SK-N-SH treated with all-trans-retinoic acid at 6 μM for 48 hours (cell line): ENCODE measurements around the gene PSRC1.

Experiments
- ARNTL ChIP-seq: fragments of 450-650 bp; formaldehyde crosslinking; IDR thresholded peaks from 2 replicates; pipeline ENCODE4 v1.5.0; 2020; ENCODE audit warnings: low read depth, mild to moderate bottlenecking, moderate library complexity, borderline replicate concordance
- CSDC2 ChIP-seq: fragments of 250-450 bp; sonication (Bioruptor Pico); IDR thresholded peaks from 2 replicates; pipeline ENCODE4 v1.5.0; 2020; ENCODE audit warnings: mild to moderate bottlenecking, moderate library complexity
- ESRRG ChIP-seq: fragments of 250-450 bp; sonication (Bioruptor Pico); IDR thresholded peaks from 2 replicates; pipeline ENCODE4 v1.6.1; 2021; ENCODE audit warnings: mild to moderate bottlenecking
- GLIS3 ChIP-seq: fragments of 250-450 bp; sonication (Bioruptor Pico); IDR thresholded peaks from 2 replicates; pipeline ENCODE4 v1.5.0; 2020; ENCODE audit warnings: mild to moderate bottlenecking, moderate library complexity
- PATZ1 ChIP-seq: fragments of 250-450 bp; sonication (Bioruptor Pico); IDR thresholded peaks from 2 replicates; pipeline ENCODE4 v1.8.0; 2020; ENCODE audit warnings: mild to moderate bottlenecking, moderate library complexity, borderline replicate concordance
- RARB ChIP-seq: fragments of 250-450 bp; sonication (Bioruptor Pico); IDR thresholded peaks from 2 replicates; pipeline ENCODE4 v1.8.0; 2021; ENCODE audit warnings: mild to moderate bottlenecking, moderate library complexity
- SNAI2 ChIP-seq: fragments of 250-450 bp; sonication (Bioruptor Pico); IDR thresholded peaks from 2 replicates; pipeline ENCODE4 v1.5.0; 2020; ENCODE audit warnings: mild to moderate bottlenecking, moderate library complexity
- TOX ChIP-seq: fragments of 250-450 bp; sonication (Bioruptor Pico); IDR thresholded peaks from 2 replicates; pipeline ENCODE4 v1.8.0; 2021; ENCODE audit warnings: mild to moderate bottlenecking, moderate library complexity, borderline replicate concordance
- ZFP3 ChIP-seq: fragments of 250-450 bp; sonication (Bioruptor Pico); IDR thresholded peaks from 2 replicates; pipeline ENCODE4 v1.5.0; 2020; ENCODE audit warnings: mild to moderate bottlenecking, moderate library complexity
- ZFP30 ChIP-seq: fragments of 450-650 bp; formaldehyde crosslinking; IDR thresholded peaks from 2 replicates; pipeline ENCODE4 v1.5.0; 2022; ENCODE audit warnings: mild to moderate bottlenecking, moderate library complexity
- ZNF565 ChIP-seq: fragments of 450-650 bp; formaldehyde crosslinking; conservative IDR thresholded peaks from 2 replicates; pipeline ENCODE4 v1.5.0; 2020; ENCODE audit warnings: low read depth, mild to moderate bottlenecking, moderate library complexity

- no peak for TF ChIP-seq ZFP3
- no peak for TF ChIP-seq SNAI2
- TF ChIP-seq TOX (CRISPR knock-in tag): no peak
- no peak for TF ChIP-seq ESRRG
- no peak for TF ChIP-seq ZNF565 (CRISPR knock-in tag)
- TF ChIP-seq RARB (CRISPR knock-in tag): no peak
- TF ChIP-seq ARNTL (CRISPR knock-in tag): no peak
- TF ChIP-seq ZFP30 (CRISPR knock-in tag): no peak
- no peak for TF ChIP-seq GLIS3 (CRISPR knock-in tag)
- no peak for TF ChIP-seq CSDC2 (CRISPR knock-in tag)
- no peak for TF ChIP-seq PATZ1
These were observed 33.6 kb upstream of the PSRC1 start for GRCh38 chr1:109316506-109316905.
